Esophagus muscularis mucosa (tissue), 4 donors: Measurements from ENCODE around the gene GMCL1.

Experiments used
- EP300 ChIP-seq: sonication (generic); formaldehyde crosslinking; IDR thresholded peaks from one replicate; pipeline ENCODE4 v1.6.1; 2017; ENCODE audit warnings: antibody characterized with exemption
- POLR2A ChIP-seq: fragments of 450-650 bp; IDR thresholded peaks from one replicate; pipeline ENCODE4 v1.6.1; 2017; ENCODE audit warnings: antibody characterized with exemption, moderate library complexity, mild to moderate bottlenecking, low read depth
- POLR2AphosphoS5 ChIP-seq, 2 donors: sonication (generic); formaldehyde crosslinking; IDR thresholded peaks; one replicate each; pipeline ENCODE4 v1.6.1; 2017; ENCODE audit warnings: antibody characterized with exemption in 2 of 2
- TF ChIP-seq, protein P1 (sequence below), 3 experiments: fragments of 200-600 bp in 2 of 3; fragments of 450-650 bp in 1 of 3; sonication (generic) in 2 of 3; IDR thresholded peaks; one replicate each; pipeline ENCODE4 v1.5.1; 2017 to 2019; ENCODE audit warnings: antibody characterized with exemption in 3 of 3, mild to moderate bottlenecking in 2 of 3, moderate library complexity in 1 of 3

DNA sequence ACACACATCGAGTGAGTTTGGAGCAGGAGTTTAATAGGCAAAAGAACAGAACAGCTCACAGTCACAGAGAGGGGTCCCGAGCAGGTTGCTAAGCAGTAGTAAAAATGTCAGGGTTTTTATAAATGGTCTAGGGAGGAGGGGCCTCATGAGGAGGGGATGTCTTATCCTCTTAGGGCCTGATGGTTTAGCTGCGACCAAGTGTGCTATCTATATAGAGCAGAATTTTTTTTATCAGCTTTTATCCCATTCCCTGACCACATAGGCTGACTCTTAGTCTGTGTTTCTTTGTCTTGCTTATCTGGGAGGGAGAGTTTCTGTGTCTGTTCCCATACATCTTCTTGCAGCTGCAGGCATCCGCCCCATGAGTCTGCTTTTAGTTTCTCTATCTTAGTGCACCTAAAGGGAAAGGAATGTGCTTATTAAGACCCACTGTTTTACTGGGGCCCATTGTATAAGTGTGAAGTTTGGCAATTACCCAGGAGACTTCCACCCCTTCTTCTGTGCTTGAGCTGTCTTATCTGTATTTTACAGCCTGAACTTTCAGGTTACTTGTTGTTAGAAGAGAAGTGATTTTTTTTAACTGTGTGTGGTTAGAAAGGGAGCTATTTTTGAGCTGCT, 30.4 kb upstream of the GMCL1 start:
- TF ChIP-seq POLR2A (no peak), EP300 (no peak), POLR2AphosphoS5 (IDR thresholded peaks at IDR 0.05) (no peak)
- TF ChIP-seq, protein P1, sequence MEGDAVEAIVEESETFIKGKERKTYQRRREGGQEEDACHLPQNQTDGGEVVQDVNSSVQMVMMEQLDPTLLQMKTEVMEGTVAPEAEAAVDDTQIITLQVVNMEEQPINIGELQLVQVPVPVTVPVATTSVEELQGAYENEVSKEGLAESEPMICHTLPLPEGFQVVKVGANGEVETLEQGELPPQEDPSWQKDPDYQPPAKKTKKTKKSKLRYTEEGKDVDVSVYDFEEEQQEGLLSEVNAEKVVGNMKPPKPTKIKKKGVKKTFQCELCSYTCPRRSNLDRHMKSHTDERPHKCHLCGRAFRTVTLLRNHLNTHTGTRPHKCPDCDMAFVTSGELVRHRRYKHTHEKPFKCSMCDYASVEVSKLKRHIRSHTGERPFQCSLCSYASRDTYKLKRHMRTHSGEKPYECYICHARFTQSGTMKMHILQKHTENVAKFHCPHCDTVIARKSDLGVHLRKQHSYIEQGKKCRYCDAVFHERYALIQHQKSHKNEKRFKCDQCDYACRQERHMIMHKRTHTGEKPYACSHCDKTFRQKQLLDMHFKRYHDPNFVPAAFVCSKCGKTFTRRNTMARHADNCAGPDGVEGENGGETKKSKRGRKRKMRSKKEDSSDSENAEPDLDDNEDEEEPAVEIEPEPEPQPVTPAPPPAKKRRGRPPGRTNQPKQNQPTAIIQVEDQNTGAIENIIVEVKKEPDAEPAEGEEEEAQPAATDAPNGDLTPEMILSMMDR (IDR thresholded peaks at IDR 0.05): no peak
